Tibial nerve (tissue), 4 donors: ENCODE data around the gene ZFYVE9. TPM values are rescaled to one million over a fixed set of nuclear protein-coding genes. Genes with fewer than 3 reads are reported as not detected.

ENCODE experiments used
- DNase-seq, 2 donors: peaks; one replicate each; pipeline ENCODE4 v3.0.0-alpha.2; 2019; ENCODE audit warnings: low spot score in 2 of 2
- H3K27ac ChIP-seq, 4 donors: fragments of 200-600 bp; sonication (generic) in 3 of 4; one replicate each; pipeline ENCODE4 v1.5.1; 2017 to 2019; ENCODE audit warnings: mild to moderate bottlenecking in 1 of 4
- H3K27me3 ChIP-seq, 2 donors: fragments of 200-600 bp; sonication (generic) in 1 of 2; one replicate each; pipeline versions ENCODE4 v1.5.1 to v1.6.0; 2017 to 2019
- H3K36me3 ChIP-seq, 3 donors: fragments of 200-600 bp; sonication (generic); one replicate each; pipeline ENCODE4 v1.5.1; 2018 to 2019
- H3K4me1 ChIP-seq, 4 donors: fragments of 200-600 bp; sonication (generic) in 3 of 4; one replicate each; pipeline ENCODE4 v1.5.1; 2017 to 2019
- H3K4me3 ChIP-seq, 4 donors: fragments of 200-600 bp; sonication (generic) in 3 of 4; one replicate each; pipeline ENCODE4 v1.5.1; 2017 to 2019; ENCODE audit warnings: mild to moderate bottlenecking in 1 of 4, moderate library complexity in 1 of 4
- H3K9me3 ChIP-seq, 4 donors: fragments of 200-600 bp; sonication (generic) in 3 of 4; one replicate each; pipeline ENCODE4 v1.5.1; 2017 to 2019
- CTCF ChIP-seq, 5 experiments: fragments of 200-600 bp in 3 of 5; fragments of 450-650 bp in 2 of 5; sonication (generic) in 3 of 5; IDR thresholded peaks; one replicate each; pipeline ENCODE4 v1.5.1; 2016 to 2019; ENCODE audit warnings: antibody characterized with exemption in 5 of 5, mild to moderate bottlenecking in 3 of 5, moderate library complexity in 2 of 5
- EP300 ChIP-seq, 2 donors: sonication (generic); formaldehyde crosslinking; IDR thresholded peaks; one replicate each; pipeline ENCODE4 v1.6.1; 2017; ENCODE audit warnings: antibody characterized with exemption in 2 of 2, mild to moderate bottlenecking in 1 of 2
- POLR2A ChIP-seq, 2 donors: fragments of 450-650 bp; IDR thresholded peaks; one replicate each; pipeline ENCODE4 v1.6.1; 2017; ENCODE audit warnings: antibody characterized with exemption in 2 of 2, mild to moderate bottlenecking in 2 of 2, moderate library complexity in 2 of 2
- WGBS, 2 donors: methylation state at CpG; one replicate each; pipeline ENCODE4 v1.1.5; 2018; 5-methylcytosine and 5-hydroxymethylcytosine counted together
- total RNA-seq, 4 donors: library from RNA; depleted of rRNA; stranded (reverse); fragments of >200 nt; gene quantifications; one replicate each; pipeline ENCODE4 v1.1.0, GENCODE V29; 2016

The ZFYVE9 gene
- total RNA-seq, 4 donors from 2014 or later = 29.1 to 39.6 (median 35.0) TPM

DNA sequence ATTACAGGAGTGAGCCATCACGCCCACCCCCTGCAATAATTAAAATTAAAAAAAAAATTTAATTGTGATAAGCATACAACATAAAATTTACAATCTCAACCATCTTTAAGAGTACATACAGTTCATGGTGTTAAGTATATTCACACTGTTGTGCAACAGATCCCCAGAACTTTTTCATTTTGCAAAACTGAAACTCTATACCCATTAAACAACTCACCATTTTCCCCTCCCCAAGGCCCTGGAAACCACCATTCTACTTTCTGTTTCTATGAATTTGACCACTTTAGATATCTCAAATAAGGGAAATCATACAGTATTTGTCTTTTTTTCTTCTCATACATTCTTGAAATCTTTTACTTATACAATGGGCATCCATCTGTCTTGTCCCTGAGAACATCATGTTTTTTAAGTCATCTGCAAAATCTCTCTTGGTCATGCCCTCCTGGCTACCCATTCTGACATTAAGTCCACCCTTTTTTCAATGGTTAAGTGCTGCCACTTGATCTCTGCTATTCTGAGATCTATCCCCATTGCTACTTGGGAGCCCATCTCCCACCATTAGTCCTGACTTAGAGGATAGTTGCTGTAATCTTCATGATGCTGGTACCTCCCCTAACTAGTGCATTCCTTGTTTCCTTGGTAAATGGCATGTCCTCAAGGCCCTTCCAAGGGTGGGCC, 39.4 kb upstream of the ZFYVE9 start:
- Histone ChIP-seq H3K4me3 (no peak overlapping the region), H3K27ac (no peak overlapping the region), H3K36me3 (no peaks in the 10 kb centered on the region), H3K9me3 (no peaks in the 10 kb centered on the region), H3K27me3 (no peaks in the 10 kb centered on the region), H3K4me1 (no peaks in the 10 kb centered on the region)
- no peak for DNase-seq
- 92 to 96% methylated on average over 1 of the region's 1 CpG for WGBS, 2 donors
- TF ChIP-seq CTCF (IDR thresholded peaks at IDR 0.05) = no peak
- TF ChIP-seq POLR2A (IDR thresholded peaks at IDR 0.05) = no peak
- no peak for TF ChIP-seq EP300 (IDR thresholded peaks at IDR 0.05)

- no peak for DNase-seq
- TF ChIP-seq EP300 (IDR thresholded peaks at IDR 0.05) (no peak), POLR2A (IDR thresholded peaks at IDR 0.05) (no peak), CTCF (IDR thresholded peaks at IDR 0.05) (no peak)
Observed at GRCh38 chr1:52111492-52111891, 30.4 kb upstream of the ZFYVE9 start.

DNA sequence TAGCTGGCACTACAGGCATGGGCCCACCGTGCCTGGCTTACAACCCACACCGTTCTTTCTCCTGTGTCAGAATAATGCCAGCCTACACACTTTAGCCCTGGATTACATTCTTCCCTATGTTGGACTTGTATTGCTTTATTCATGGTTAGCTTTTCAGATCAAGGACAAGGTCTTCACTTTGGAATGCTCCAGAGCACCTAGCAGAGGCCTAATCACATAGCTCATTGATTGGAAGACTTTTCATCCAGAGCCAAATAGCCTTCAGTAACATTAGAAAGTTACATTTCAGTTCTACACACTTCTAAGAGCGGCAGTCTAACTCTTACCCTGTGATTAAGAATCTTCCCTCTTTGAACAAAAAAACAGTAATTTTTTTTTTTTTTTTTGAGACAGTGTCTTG, 29.4 kb upstream of the ZFYVE9 start:
- Histone ChIP-seq H3K4me3 (no peak overlapping the region), H3K27ac (no peak overlapping the region), H3K27me3 (no peaks in the 10 kb centered on the region), H3K4me1 (no peaks in the 10 kb centered on the region), H3K36me3 (no peaks in the 10 kb centered on the region), H3K9me3 (no peaks in the 10 kb centered on the region)
- no peak for DNase-seq
- 77 to 78% methylated on average over 3 of the region's 3 CpGs for WGBS, 2 donors
- TF ChIP-seq CTCF (IDR thresholded peaks at IDR 0.05) (no peak), POLR2A (IDR thresholded peaks at IDR 0.05) (no peak), EP300 (IDR thresholded peaks at IDR 0.05) (no peak)

More at GRCh38 chr1:52111492-52111891, 30.4 kb upstream of the ZFYVE9 start:
- H3K9me3 ChIP-seq = no peaks in the 10 kb centered on the region
- no peaks in the 10 kb centered on the region for H3K4me1 ChIP-seq
- no peak overlapping the region for H3K27ac ChIP-seq
- H3K36me3 ChIP-seq = no peaks in the 10 kb centered on the region
- H3K27me3 ChIP-seq = no peaks in the 10 kb centered on the region
- no peak overlapping the region for H3K4me3 ChIP-seq

DNA sequence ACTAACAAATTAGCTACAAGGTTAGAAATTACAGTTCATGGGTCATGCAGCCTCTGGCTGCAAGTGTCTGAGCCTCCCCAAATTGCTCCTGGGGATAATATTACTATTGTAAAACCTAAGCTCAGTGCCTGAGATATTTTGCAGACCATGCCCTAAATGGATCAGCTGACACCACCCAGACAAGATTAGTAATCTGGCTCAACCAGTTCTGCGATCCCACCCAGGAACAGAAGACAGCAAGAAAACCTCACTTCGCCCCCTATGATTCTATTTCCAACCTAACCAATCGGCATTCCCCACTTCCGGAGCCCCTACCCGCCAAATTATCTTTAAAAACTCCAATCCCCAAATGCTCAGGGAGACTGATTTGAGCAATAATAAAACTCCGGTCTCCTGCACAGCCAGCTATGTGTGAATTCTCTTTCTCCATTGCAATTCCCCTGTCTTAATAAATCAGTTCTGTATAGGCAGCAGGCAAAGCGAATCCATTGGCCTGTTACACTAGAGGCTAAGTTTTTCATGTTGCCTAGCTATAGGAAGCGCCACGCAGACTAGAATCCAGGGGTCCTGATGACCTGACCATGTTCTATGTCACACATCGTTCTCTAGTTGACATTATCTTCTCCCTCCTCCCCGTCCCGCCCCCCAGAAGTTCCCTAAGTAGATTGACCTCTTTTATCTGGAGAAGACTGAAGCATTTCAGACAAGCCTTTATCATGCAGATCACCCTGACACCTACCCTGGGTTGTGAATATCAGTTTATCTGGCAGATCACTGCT, 22.4 kb upstream of the ZFYVE9 start:
- Histone ChIP-seq H3K4me1 (no peaks in the 10 kb centered on the region), H3K4me3 (no peak overlapping the region), H3K9me3 (no peaks in the 10 kb centered on the region), H3K27ac (no peak overlapping the region), H3K27me3 (peaks cover 0 to 5% of the 10 kb centered on the region in 2 donors), H3K36me3 (no peaks in the 10 kb centered on the region)
- TF ChIP-seq EP300 (IDR thresholded peaks at IDR 0.05) (no peak), CTCF (IDR thresholded peaks at IDR 0.05) (no peak), POLR2A (IDR thresholded peaks at IDR 0.05) (no peak)
- DNase-seq = no peak
- WGBS, 2 donors = 60 to 64% methylated on average over 12 of the region's 12 CpGs

- Histone ChIP-seq H3K36me3 (no peaks in the 10 kb centered on the region), H3K4me3 (no peak overlapping the region), H3K4me1 (no peaks in the 10 kb centered on the region), H3K27ac (no peak overlapping the region), H3K9me3 (no peaks in the 10 kb centered on the region), H3K27me3 (peaks cover 0 to 5% of the 10 kb centered on the region in 2 donors)
- TF ChIP-seq CTCF (IDR thresholded peaks at IDR 0.05) = no peak
- TF ChIP-seq POLR2A (IDR thresholded peaks at IDR 0.05) = no peak
- TF ChIP-seq EP300 (IDR thresholded peaks at IDR 0.05) = peak in 1 of 2 donors; percentile 18
- no peak for DNase-seq
- WGBS, 2 donors = 52 to 53% methylated on average over 2 of the region's 2 CpGs
Observed at GRCh38 chr1:52122384-52122783, 19.5 kb upstream of the ZFYVE9 start.
